ENCODE data around the gene GPR137. TPM values are rescaled to one million over a fixed set of nuclear protein-coding genes. Genes with fewer than 3 reads are reported as not detected.

Gene GPR137
- total and polyA plus RNA-seq, 10 of the 15 experiments (the other 5 are each of a cell fraction or from before 2014, with no cell fraction given): 0.37 to 29.2 (median 13.8) TPM

- TF ChIP-seq ZBTB11 (CRISPR knock-in tag; IDR thresholded peaks at IDR 0.05): no peak
- no peak for TF ChIP-seq CBX5 (IDR thresholded peaks at IDR 0.05; ENCODE audit: low read depth)
- TF ChIP-seq MYC (IDR thresholded peaks at IDR 0.05; ENCODE audit: insufficient read depth, insufficient read length, insufficient replicate concordance, low read length, severe bottlenecking): no peak
- TF ChIP-seq STAT1 (conservative IDR thresholded peaks at IDR 0.05): 0 out of 2 replicates have a peak, but pooled peaks have one; percentile 13
- peak; percentile 65 for TF ChIP-seq FOXM1 (IDR thresholded peaks at IDR 0.05; ENCODE audit: low read depth, low read length)
- no peak for TF ChIP-seq ZBTB33 (IDR thresholded peaks at IDR 0.05)
- no peak for TF ChIP-seq HSF1 (IDR thresholded peaks at IDR 0.05; ENCODE audit: low read depth, low read length)
- TF ChIP-seq BMI1 (IDR thresholded peaks at IDR 0.05; ENCODE audit: borderline replicate concordance): no peak
- TF ChIP-seq BHLHE40 (IDR thresholded peaks at IDR 0.05; ENCODE audit: borderline replicate concordance in 1 of 2, low read depth in 2 of 2, low read length in 1 of 2): peak in 1 of 2 experiments; percentile 65; a peak in 2 of 4 replicates
- TF ChIP-seq SMC3 (IDR thresholded peaks at IDR 0.05; ENCODE audit: borderline replicate concordance, low read length): peak; percentile 64; the same call in 1 of the 2 replicates
- no peak for TF ChIP-seq HDAC6 (IDR thresholded peaks at IDR 0.05; ENCODE audit: unreplicated experiment)
- TF ChIP-seq USF1 (IDR thresholded peaks at IDR 0.05; ENCODE audit: borderline replicate concordance, extremely low read length, insufficient read depth, low read depth, low read length): no peak
- peak; percentile 64; the same call in 1 of the 2 replicates for TF ChIP-seq ZNF217 (IDR thresholded peaks at IDR 0.05)
- no peak for TF ChIP-seq MEF2A (IDR thresholded peaks at IDR 0.05; ENCODE audit: insufficient read depth, low read depth, low read length)
- TF ChIP-seq SMAD5 (IDR thresholded peaks at IDR 0.05; ENCODE audit: low read depth): no peak
- TF ChIP-seq STAT3 (IDR thresholded peaks at IDR 0.05; ENCODE audit: low read depth, low read length): no peak
- peak; percentile 94 for TF ChIP-seq PAX5 (IDR thresholded peaks at IDR 0.05; ENCODE audit: borderline replicate concordance, low read depth, low read length)
- no peak for TF ChIP-seq ELK1 (IDR thresholded peaks at IDR 0.05; ENCODE audit: low read depth, low read length)
- TF ChIP-seq SREBF2 (IDR thresholded peaks at IDR 0.05; ENCODE audit: low read length): no peak
- peak; percentile 92 for TF ChIP-seq IKZF1 (conservative IDR thresholded peaks at IDR 0.05)
- TF ChIP-seq CHD1 (IDR thresholded peaks at IDR 0.05; ENCODE audit: low read depth, low read length): no peak
These were observed 46.1 kb downstream of the GPR137 start (continued) for GRCh38 chr11:64331569-64332371.
